Astrocyte (in vitro differentiated cells and primary cell): ENCODE measurements around the gene TFAP2D.

Experiments used
- EZH2 ChIP-seq: IDR thresholded peaks from 2 replicates; pipeline ENCODE4 v1.6.1; 2012; ENCODE audit warnings: mild to moderate bottlenecking, low read length, inconsistent platforms; ENCODE audit not compliant: insufficient read depth
- TF ChIP-seq, protein P1 (sequence below): IDR thresholded peaks from 2 replicates; pipeline ENCODE4 v1.5.1; 2011; ENCODE audit warnings: low read depth, mild to moderate bottlenecking, inconsistent platforms, low read length, moderate library complexity; ENCODE audit not compliant: insufficient read depth

DNA sequence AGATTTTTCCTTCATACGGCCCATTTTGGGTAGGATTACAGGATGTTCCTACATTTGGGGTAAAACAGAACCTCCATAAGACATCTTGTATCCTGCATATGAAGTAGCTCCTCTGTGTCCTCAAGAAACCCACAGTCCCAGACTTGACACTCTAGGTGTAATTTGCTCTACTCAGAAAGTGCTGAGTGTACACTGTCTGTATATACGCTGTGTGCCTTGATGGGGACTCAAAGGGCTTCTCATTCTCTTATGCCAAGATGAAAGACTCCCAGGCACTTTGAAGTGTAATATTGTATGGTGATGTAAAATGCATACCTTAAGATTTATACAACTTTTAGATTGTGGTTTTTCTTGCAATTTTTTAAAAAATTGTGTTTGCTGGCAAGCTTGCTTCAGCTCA lies 5.2 kb downstream of the TFAP2D start:
- TF ChIP-seq, protein P1, sequence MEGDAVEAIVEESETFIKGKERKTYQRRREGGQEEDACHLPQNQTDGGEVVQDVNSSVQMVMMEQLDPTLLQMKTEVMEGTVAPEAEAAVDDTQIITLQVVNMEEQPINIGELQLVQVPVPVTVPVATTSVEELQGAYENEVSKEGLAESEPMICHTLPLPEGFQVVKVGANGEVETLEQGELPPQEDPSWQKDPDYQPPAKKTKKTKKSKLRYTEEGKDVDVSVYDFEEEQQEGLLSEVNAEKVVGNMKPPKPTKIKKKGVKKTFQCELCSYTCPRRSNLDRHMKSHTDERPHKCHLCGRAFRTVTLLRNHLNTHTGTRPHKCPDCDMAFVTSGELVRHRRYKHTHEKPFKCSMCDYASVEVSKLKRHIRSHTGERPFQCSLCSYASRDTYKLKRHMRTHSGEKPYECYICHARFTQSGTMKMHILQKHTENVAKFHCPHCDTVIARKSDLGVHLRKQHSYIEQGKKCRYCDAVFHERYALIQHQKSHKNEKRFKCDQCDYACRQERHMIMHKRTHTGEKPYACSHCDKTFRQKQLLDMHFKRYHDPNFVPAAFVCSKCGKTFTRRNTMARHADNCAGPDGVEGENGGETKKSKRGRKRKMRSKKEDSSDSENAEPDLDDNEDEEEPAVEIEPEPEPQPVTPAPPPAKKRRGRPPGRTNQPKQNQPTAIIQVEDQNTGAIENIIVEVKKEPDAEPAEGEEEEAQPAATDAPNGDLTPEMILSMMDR = no peak
- no peak for TF ChIP-seq EZH2
